H1 (cell line): ENCODE measurements around the gene CHAD. TPM values are rescaled to one million over a fixed set of nuclear protein-coding genes. Genes with fewer than 3 reads are reported as not detected.
A peak's percentile ranks its signal among the peaks of the same experiment; 100 is the strongest.

ENCODE experiments used
- CTCF ChIA-PET: fragments of 300-600 bp; sonication (Branson Sonifier 250); formaldehyde crosslinking; loops from one replicate; lab custom pipeline; 2021; ENCODE audit not compliant: partially characterized antibody; lab: Charles Lee
- POLR2A ChIA-PET: fragments of 300-600 bp; sonication (Branson Sonifier 250); formaldehyde crosslinking; loops from one replicate; lab custom pipeline; 2021; ENCODE audit warnings: inconsistent platforms; ENCODE audit not compliant: partially characterized antibody; lab: Charles Lee
- DNase-seq, 2 experiments: peaks; one replicate each; pipeline versions ENCODE4 v3.0.0 to v3.0.0-alpha.2; 2010 to 2022; ENCODE audit warnings: low spot score in 2 of 2, low read depth in 1 of 2, mixed read lengths in 1 of 2
- FAIRE-seq: peaks from 2 replicates; lab custom pipeline; 2011; peaks lifted over from hg19 to GRCh38; lab: Jason Lieb, UNC
- H2AFZ ChIP-seq: 2 replicates; pipeline ENCODE4 v1.8.1; 2012; ENCODE audit warnings: low read length, inconsistent platforms
- H2AK5ac ChIP-seq: 2 replicates; pipeline ENCODE4 v1.6.1; 2013; ENCODE audit warnings: low read depth, low read length
- H2BK120ac ChIP-seq: replicated peaks from 2 replicates; pipeline ENCODE3; 2013; ENCODE audit warnings: low read depth, low read length, inconsistent platforms
- H2BK12ac ChIP-seq: 2 replicates; pipeline ENCODE4 v1.6.1; 2013; ENCODE audit warnings: low read depth, low read length
- H2BK15ac ChIP-seq: 2 replicates; pipeline ENCODE4 v1.6.1; 2013; ENCODE audit warnings: low read length
- H2BK20ac ChIP-seq: 2 replicates; pipeline ENCODE4 v1.6.1; 2013; ENCODE audit warnings: low read length
- H2BK5ac ChIP-seq: 2 replicates; pipeline ENCODE4 v1.6.1; 2013; ENCODE audit warnings: low read depth, low read length
- H3K14ac ChIP-seq: 2 replicates; pipeline ENCODE4 v1.6.1; 2013; ENCODE audit warnings: inconsistent platforms; ENCODE audit not compliant: insufficient read length
- H3K18ac ChIP-seq: 2 replicates; pipeline ENCODE4 v1.6.1; 2013; ENCODE audit warnings: low read length; ENCODE audit errors: extremely low read depth
- H3K23ac ChIP-seq: 2 replicates; pipeline ENCODE4 v1.6.1; 2013; ENCODE audit warnings: inconsistent platforms; ENCODE audit not compliant: insufficient read length
- H3K23me2 ChIP-seq: 2 replicates; pipeline ENCODE4 v1.6.1; 2013; ENCODE audit warnings: low read depth, low read length
- H3K27ac ChIP-seq: 2 replicates; pipeline ENCODE4 v1.6.1; 2011; ENCODE audit warnings: low read depth, low read length, inconsistent platforms
- H3K27me3 ChIP-seq, 4 experiments: replicated peaks in 1 of 4; 1 replicate in 1 of 4; 2 replicates in 3 of 4; pipeline versions ENCODE4 v1.6.1 to v1.8.1; 2011 to 2013; ENCODE audit warnings: low read length in 3 of 4, mild to moderate bottlenecking in 3 of 4, inconsistent platforms in 2 of 4, mixed read lengths in 2 of 4, moderate library complexity in 1 of 4; ENCODE audit not compliant: control insufficient read depth in 3 of 4, insufficient read depth in 3 of 4; ENCODE audit errors: extremely low read depth in 1 of 4
- H3K36me3 ChIP-seq, 4 experiments: 2 replicates each; pipeline versions ENCODE4 v1.6.1 to v1.8.1; 2011 to 2013; ENCODE audit warnings: mild to moderate bottlenecking in 4 of 4, low read length in 3 of 4, moderate library complexity in 2 of 4, control low read depth in 1 of 4, inconsistent platforms in 1 of 4; ENCODE audit not compliant: insufficient read depth in 4 of 4, control insufficient read depth in 2 of 4
- H3K4ac ChIP-seq: replicated peaks from 2 replicates; pipeline ENCODE3; 2013; ENCODE audit warnings: low read length, low read depth, mixed read lengths, inconsistent platforms; ENCODE audit not compliant: insufficient read length
- H3K4me1 ChIP-seq, 4 experiments: replicated peaks in 1 of 4; 1 replicate in 1 of 4; 2 replicates in 3 of 4; pipeline versions ENCODE4 v1.6.1 to v1.8.1; 2011 to 2013; ENCODE audit warnings: low read length in 3 of 4, inconsistent platforms in 2 of 4, mixed read lengths in 1 of 4; ENCODE audit not compliant: insufficient read depth in 4 of 4, control insufficient read depth in 3 of 4
- H3K4me2 ChIP-seq, 2 experiments: 2 replicates each; pipeline versions ENCODE4 v1.6.1 to v1.8.1; 2011 to 2013; ENCODE audit warnings: low read depth in 2 of 2, low read length in 2 of 2, control low read depth in 1 of 2, inconsistent platforms in 1 of 2, mild to moderate bottlenecking in 1 of 2; ENCODE audit not compliant: insufficient read depth in 1 of 2
- H3K4me3 ChIP-seq, 4 experiments: fragments of 200-600, 300-600 bp in 1 of 4; sonication (generic), shearing (Covaris generic), sonication (Bioruptor Twin) in 1 of 4; 2 replicates each; pipeline versions ENCODE4 v1.5.1 to v1.8.1; 2011 to 2016; ENCODE audit warnings: low read length in 4 of 4, low read depth in 3 of 4, control low read depth in 2 of 4, inconsistent platforms in 2 of 4, mild to moderate bottlenecking in 2 of 4, mixed read lengths in 1 of 4, moderate library complexity in 1 of 4; ENCODE audit not compliant: insufficient read depth in 2 of 4; ENCODE audit errors: extremely low read depth in 1 of 4
- H3K56ac ChIP-seq: replicated peaks from 2 replicates; pipeline ENCODE3; 2013; ENCODE audit warnings: low read depth, mild to moderate bottlenecking, mixed read lengths, low read length, inconsistent platforms; ENCODE audit not compliant: insufficient read length
- H3K79me1 ChIP-seq: 2 replicates; pipeline ENCODE4 v1.6.1; 2013; ENCODE audit warnings: low read depth, low read length, control low read depth
- H3K79me2 ChIP-seq, 2 experiments: 2 replicates each; pipeline versions ENCODE4 v1.6.1 to v1.8.1; 2012 to 2013; ENCODE audit warnings: low read length in 2 of 2, mild to moderate bottlenecking in 2 of 2, inconsistent platforms in 1 of 2; ENCODE audit not compliant: insufficient read depth in 2 of 2, control insufficient read depth in 1 of 2
- H3K9ac ChIP-seq, 4 experiments: replicated peaks in 1 of 4; 1 replicate in 1 of 4; 2 replicates in 3 of 4; pipeline versions ENCODE4 v1.6.1 to v1.8.1; 2011 to 2013; ENCODE audit warnings: low read depth in 3 of 4, low read length in 3 of 4, control low read depth in 2 of 4, mild to moderate bottlenecking in 2 of 4, moderate library complexity in 2 of 4, inconsistent platforms in 1 of 4; ENCODE audit errors: extremely low read depth in 1 of 4
- H3K9me3 ChIP-seq, 2 experiments: 2 replicates each; pipeline versions ENCODE4 v1.6.1 to v1.8.1; 2012 to 2013; ENCODE audit warnings: mild to moderate bottlenecking in 2 of 2, moderate library complexity in 2 of 2, control low read depth in 1 of 2, inconsistent platforms in 1 of 2, low read depth in 1 of 2, low read length in 1 of 2, mixed read lengths in 1 of 2; ENCODE audit not compliant: insufficient read depth in 2 of 2
- H4K20me1 ChIP-seq, 2 experiments: replicated peaks in 1 of 2; 2 replicates each; pipeline versions ENCODE3 to v1.8.1; 2011 to 2013; ENCODE audit warnings: inconsistent platforms in 2 of 2, low read length in 2 of 2, mild to moderate bottlenecking in 1 of 2; ENCODE audit not compliant: insufficient read depth in 2 of 2, control insufficient read depth in 1 of 2
- H4K5ac ChIP-seq: 2 replicates; pipeline ENCODE4 v1.6.1; 2013; ENCODE audit warnings: low read length, low read depth, mixed read lengths, inconsistent platforms; ENCODE audit not compliant: insufficient read length
- H4K8ac ChIP-seq: 2 replicates; pipeline ENCODE4 v1.8.0; 2013; ENCODE audit warnings: mild to moderate bottlenecking, moderate library complexity, low read length, inconsistent platforms; ENCODE audit not compliant: insufficient read depth; ENCODE audit errors: extremely low read depth
- H4K91ac ChIP-seq: replicated peaks from 2 replicates; pipeline ENCODE3; 2013; ENCODE audit warnings: low read length, mixed read lengths, inconsistent platforms; ENCODE audit not compliant: insufficient read length
- ASH2L ChIP-seq: fragments of 200-600, 300-600 bp; sonication (generic); IDR thresholded peaks from one replicate; pipeline ENCODE4 v1.7.1; 2017; ENCODE audit warnings: low read length
- BACH1 ChIP-seq: IDR thresholded peaks from 2 replicates; pipeline ENCODE4 v1.6.1; 2012; ENCODE audit warnings: low read length, improper control_type of control experiment
- CTCF ChIP-seq, 3 experiments: IDR thresholded peaks; 1 replicate in 2 of 3; 2 replicates in 1 of 3; pipeline versions ENCODE4 v1.5.1 to v1.6.1; 2011; ENCODE audit warnings: low read length in 3 of 3, mild to moderate bottlenecking in 3 of 3, inconsistent platforms in 2 of 3, low read depth in 1 of 3, moderate library complexity in 1 of 3; ENCODE audit not compliant: insufficient read depth in 1 of 3; ENCODE audit errors: control extremely low read depth in 1 of 3
- MAFK ChIP-seq: IDR thresholded peaks from 2 replicates; pipeline ENCODE4 v1.6.1; 2012; ENCODE audit warnings: low read depth, mild to moderate bottlenecking, improper control_type of control experiment, low read length
- SP2 ChIP-seq: IDR thresholded peaks from 2 replicates; pipeline ENCODE4 v1.6.1; 2012; ENCODE audit warnings: mild to moderate bottlenecking, low read length, inconsistent platforms
- USF2 ChIP-seq: IDR thresholded peaks from 2 replicates; pipeline ENCODE4 v1.6.1; 2011; ENCODE audit warnings: low read length, improper control_type of control experiment
- WGBS, 2 experiments: shearing (Covaris generic) in 1 of 2; methylation state at CpG; one replicate each; pipeline versions ENCODE4 v1.1.6 to v1.1.7; 2013 to 2015; ENCODE audit warnings: low lambda C conversion rate in 2 of 2, mixed read lengths in 2 of 2, inconsistent platforms in 1 of 2, low coverage in 1 of 2, missing lambda C conversion rate in 1 of 2; ENCODE audit not compliant: insufficient replicate concordance in 2 of 2, insufficient coverage in 1 of 2, insufficient read length in 1 of 2; ENCODE audit errors: extremely low coverage in 1 of 2, missing lambda C conversion rate in 1 of 2; 5-methylcytosine and 5-hydroxymethylcytosine counted together
- polyA plus RNA-seq, 7 experiments: library from polyadenylated mRNA; depleted of rRNA in 3 of 7; stranded (reverse) in 5 of 7; unstranded in 2 of 7; fragments of >200 nt in 5 of 7; fragments of 200-250 nt in 2 of 7; gene quantifications; 1 replicate in 5 of 7; 2 replicates in 1 of 7; 4 replicates in 1 of 7; pipeline versions ENCODE4 v1.2.1 to v1.2.3, GENCODE V29; 2011 to 2013; ENCODE audit warnings: missing spikeins in 2 of 7, mixed read lengths in 2 of 7
- total RNA-seq: library from RNA; stranded (reverse); fragmentation: NEBNext Ultra II Directional; extraction: Animal tissue kit (Norgen Biotek cat#: 25700); gene quantifications from 2 replicates; pipeline ENCODE4 v1.2.1, GENCODE V29; 2021

CHAD gene
- total and polyA plus RNA-seq, 2 of the 8 experiments (the other 6 are each of a cell fraction or from before 2014, with no cell fraction given) = 0.03 TPM; not detected in 1

GRCh38 chr17:50426814-50427787 is 41.6 kb downstream of the CHAD start:
- H3K9me3 ChIP-seq = no peaks in the 10 kb centered on the region
- peak in 1 of 2 experiments; percentile 66 for DNase-seq
- H3K27ac ChIP-seq = no peak overlapping the region
- CTCF ChIA-PET = interaction anchor here (0.8 to 8.3 kb wide), 10 partner anchors 9 to 226 kb away, joined by 3 to 87 read pairs (median 3); partner anchors contain the start of genes COL1A1 and LRRC59
- 0 out of 2 replicates have a peak overlapping the region, but pooled peaks have one; percentile 62 for H2BK5ac ChIP-seq
- H3K4me1 ChIP-seq = peaks cover 6 to 13% (median 10%) of the 10 kb centered on the region in 4 experiments
- H3K79me2 ChIP-seq = no peaks in the 10 kb centered on the region
- peak overlapping the region; percentile 18; the same call in 1 of the 2 replicates for H2AK5ac ChIP-seq
- H3K79me1 ChIP-seq = no peaks in the 10 kb centered on the region
- no peak for FAIRE-seq
- peaks cover 0 to 2% (median 0%) of the 10 kb centered on the region in 4 experiments; a peak in 3 of 7 replicates for H3K27me3 ChIP-seq
- H4K5ac ChIP-seq = peak overlapping the region; percentile 76
- H4K20me1 ChIP-seq = no peaks in the 10 kb centered on the region
- H3K23me2 ChIP-seq = peaks cover 11% of the 10 kb centered on the region; the same call in 1 of the 2 replicates
- H3K4me2 ChIP-seq = peak overlapping the region; percentile 83 to 86
- no peak overlapping the region for H3K23ac ChIP-seq
- POLR2A ChIA-PET = interaction anchor here (0.6 to 2.2 kb wide), 8 partner anchors 14 to 509 kb away, joined by 3 to 12 read pairs (median 4); partner anchors contain the start of gene LRRC59
- H3K36me3 ChIP-seq = no peaks in the 10 kb centered on the region
- no peak overlapping the region for H2BK20ac ChIP-seq
- peak overlapping the region; percentile 22 for H4K91ac ChIP-seq
- peak overlapping the region; percentile 4; the same call in 1 of the 2 replicates for H4K8ac ChIP-seq
- H3K4me3 ChIP-seq = peak overlapping the region; percentile 55 to 78 (median 68)
- WGBS, 2 experiments = 56% methylated on average over 4 of the region's 4 CpGs; no CpG with 5 or more reads in 1 of the 2 experiments
- H2BK120ac ChIP-seq = peak overlapping the region; percentile 10
- H2BK12ac ChIP-seq = no peak overlapping the region; the same call in 1 of the 2 replicates
- peak overlapping the region; percentile 54; the same call in 1 of the 2 replicates for H3K18ac ChIP-seq
- H3K9ac ChIP-seq = peak overlapping the region in 1 of 4 experiments; percentile 61; a peak in 3 of 7 replicates
- no peak overlapping the region; the same call in 1 of the 2 replicates for H2BK15ac ChIP-seq
- no peak overlapping the region for H2AFZ ChIP-seq
- no peak overlapping the region for H3K14ac ChIP-seq
- no peak overlapping the region for H3K56ac ChIP-seq
- H3K4ac ChIP-seq = peak overlapping the region; percentile 20
- peak; percentile 45 to 64 (median 57) for TF ChIP-seq CTCF (IDR thresholded peaks at IDR 0.05; ENCODE audit: control extremely low read depth in 1 of 3, insufficient read depth in 1 of 3, low read depth in 1 of 3, low read length in 3 of 3)
- no peak for TF ChIP-seq BACH1
- no peak for TF ChIP-seq USF2
- TF ChIP-seq SP2 = peak; percentile 57; the same call in 1 of the 2 replicates
- TF ChIP-seq ASH2L = no peak
- TF ChIP-seq MAFK = no peak
